Urothelium cell line (cell line): ENCODE data around the gene SIGLEC8.
"Not testable (repeated sequence)": the region's sequence is repeated elsewhere in the genome, so short reads cannot be mapped to it uniquely, and the experiment has no call there.

Experiments
- DNase-seq: peaks from one replicate; pipeline ENCODE4 v3.0.0; 2011; ENCODE audit warnings: low spot score, mixed read lengths
- FAIRE-seq: peaks from 2 replicates; lab custom pipeline; 2011; peaks lifted over from hg19 to GRCh38; lab: Jason Lieb, UNC

Gene SIGLEC8

GRCh38 chr19:51458051-51458645 is at the start of gene SIGLEC8:
Gene SIGLEC8, minus strand, starts transcription at chr19:51458454. Its CDS starts 67 bp downstream, at chr19:51458387.
- no peak for FAIRE-seq
- DNase-seq = no peak

GRCh38 chr19:51507640-51508058 is 49.4 kb upstream of the SIGLEC8 start:
- FAIRE-seq (no peak), DNase-seq (no peak)

GRCh38 chr19:51507192-51507591 is 48.9 kb upstream of the SIGLEC8 start:
- FAIRE-seq = no peak

GRCh38 chr19:51505904-51506303 is 47.6 kb upstream of the SIGLEC8 start:
- DNase-seq (no peak), FAIRE-seq (no peak)

More at GRCh38 chr19:51507192-51507591, 48.9 kb upstream of the SIGLEC8 start:
- no peak for DNase-seq

- FAIRE-seq (no peak), DNase-seq (no peak)
Measured at GRCh38 chr19:51503896-51504295, 45.6 kb upstream of the SIGLEC8 start.

GRCh38 chr19:51503286-51503817 is 45.1 kb upstream of the SIGLEC8 start:
- FAIRE-seq (no peak), DNase-seq (no peak)

- FAIRE-seq (no peak), DNase-seq (no peak)
Measured at GRCh38 chr19:51501594-51502263, 43.5 kb upstream of the SIGLEC8 start, which contains the start of gene SIGLEC12. Gene SIGLEC12, minus strand, starts transcription at chr19:51501800. Its CDS starts 67 bp downstream, at chr19:51501733.

- not testable (repeated sequence) for FAIRE-seq, DNase-seq
Measured at GRCh38 chr19:51500931-51501330, 42.7 kb upstream of the SIGLEC8 start.

GRCh38 chr19:51497666-51498065 is 39.4 kb upstream of the SIGLEC8 start:
- DNase-seq (no peak), FAIRE-seq (no peak)

- DNase-seq (no peak), FAIRE-seq (no peak)
Measured at GRCh38 chr19:51493776-51494175, 35.5 kb upstream of the SIGLEC8 start.

- FAIRE-seq = no peak
- no peak for DNase-seq
Measured at GRCh38 chr19:51491586-51491985, 33.3 kb upstream of the SIGLEC8 start.

GRCh38 chr19:51490676-51491075 is 32.4 kb upstream of the SIGLEC8 start:
- DNase-seq (no peak), FAIRE-seq (no peak)

- FAIRE-seq (no peak), DNase-seq (no peak)
Measured at GRCh38 chr19:51489113-51489512, 30.9 kb upstream of the SIGLEC8 start.

GRCh38 chr19:51488491-51488890 is 30.2 kb upstream of the SIGLEC8 start:
- no peak for DNase-seq
- FAIRE-seq = no peak

- FAIRE-seq (no peak), DNase-seq (no peak)
Measured at GRCh38 chr19:51485960-51486660, 27.9 kb upstream of the SIGLEC8 start.

GRCh38 chr19:51480590-51480989 is 22.3 kb upstream of the SIGLEC8 start:
- DNase-seq (peak; percentile 52), FAIRE-seq (no peak)

- no peak for FAIRE-seq
- DNase-seq = no peak
Measured at GRCh38 chr19:51479531-51480331, 21.5 kb upstream of the SIGLEC8 start.

- DNase-seq (no peak), FAIRE-seq (no peak)
Measured at GRCh38 chr19:51478381-51479234, 20.4 kb upstream of the SIGLEC8 start, which contains the start of gene CEACAM18. Gene CEACAM18, plus strand, starts transcription at chr19:51478539.

GRCh38 chr19:51477344-51477743 is 19.1 kb upstream of the SIGLEC8 start:
- FAIRE-seq (no peak), DNase-seq (no peak)

- FAIRE-seq (no peak), DNase-seq (no peak)
Measured at GRCh38 chr19:51476164-51476563, 17.9 kb upstream of the SIGLEC8 start.
